Left lung (tissue), 10 donors: ENCODE data around the gene MREG. TPM values are rescaled to one million over a fixed set of nuclear protein-coding genes. Genes with fewer than 3 reads are reported as not detected.

ENCODE experiments used
- ATAC-seq: fragments of 200-7000 bp; cut with Tn5 transposase; one replicate; pipeline ENCODE4 v1.9.1; 2020; ENCODE audit warnings: moderate library complexity
- DNase-seq, 4 donors: peaks; one replicate each; pipeline ENCODE4 v3.0.0-alpha.2; 2013 to 2020
- H3K27ac ChIP-seq, 2 donors: fragments of 200-600 bp; sonication (generic) in 1 of 2; one replicate each; pipeline versions ENCODE4 v1.5.0 to v1.8.0; 2020 to 2021
- H3K27me3 ChIP-seq, 2 donors: fragments of 200-600 bp; sonication (generic) in 1 of 2; one replicate each; pipeline versions ENCODE4 v1.5.0 to v1.8.0; 2020 to 2021
- H3K36me3 ChIP-seq, 2 donors: fragments of 200-600 bp; sonication (generic) in 1 of 2; one replicate each; pipeline versions ENCODE4 v1.5.0 to v1.8.0; 2020 to 2021
- H3K4me1 ChIP-seq, 2 donors: fragments of 200-600 bp; one replicate each; pipeline ENCODE4 v1.8.0; 2021
- H3K4me3 ChIP-seq, 2 donors: fragments of 200-600 bp; sonication (generic) in 1 of 2; one replicate each; pipeline versions ENCODE4 v1.5.0 to v1.8.0; 2020 to 2021; ENCODE audit warnings: mild to moderate bottlenecking in 1 of 2
- H3K9me3 ChIP-seq, 2 donors: fragments of 200-600 bp; sonication (generic) in 1 of 2; one replicate each; pipeline versions ENCODE4 v1.5.0 to v1.8.0; 2020 to 2021
- intact Hi-C, 2 donors: fragments of 100-400 bp; cut with DNase I; formaldehyde crosslinking; loops; one replicate each; pipeline versions ENCODE4 v1.11.2 to v1.14.2; 2022
- polyA plus RNA-seq, 6 donors: library from polyadenylated mRNA; unstranded; fragments of 120-200 nt; gene quantifications; one replicate each; pipeline ENCODE4 v1.2.1, GENCODE V29; 2013; ENCODE audit not compliant: insufficient read length in 6 of 6
- total RNA-seq, 2 donors: library from RNA; stranded (reverse); fragmentation: NEBNext Ultra II Directional; extraction: Animal tissue kit (Norgen Biotek cat#: 25700); gene quantifications; one replicate each; pipeline ENCODE4 v1.2.1, GENCODE V29; 2021
- TF ChIP-seq, protein P1 (sequence below), 2 donors: fragments of 200-600 bp; sonication (generic) in 1 of 2; IDR thresholded peaks; one replicate each; pipeline versions ENCODE4 v1.5.0 to v1.8.0; 2021; ENCODE audit warnings: antibody characterized with exemption in 2 of 2
- donor health status: DM: no; HTN: yes; CAD: no.
- donor health status: DM: no; HTN: no; CAD: no.

MREG gene
- total and polyA plus RNA-seq, 8 donors = 12.0 to 17.1 (median 15.0) TPM

DNA sequence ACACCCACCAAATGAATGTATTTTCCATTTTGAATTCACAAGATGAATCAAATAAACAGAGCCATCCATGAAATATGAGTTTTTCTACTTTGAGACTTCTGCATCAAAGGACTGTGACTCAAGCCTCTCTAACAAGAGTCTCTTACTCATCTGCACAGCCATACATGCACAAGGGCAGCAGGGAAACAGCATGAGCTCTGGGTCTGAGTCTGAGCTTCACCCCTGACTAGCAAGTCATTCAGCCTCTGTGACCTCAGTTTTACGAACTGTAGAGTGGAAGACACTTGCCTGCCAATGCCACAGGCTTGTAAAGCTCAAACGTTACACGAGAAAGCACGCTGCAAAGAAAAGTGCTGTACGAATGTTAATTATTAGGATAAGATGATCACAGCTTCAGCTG is 42.9 kb downstream of the MREG start:
- Histone ChIP-seq H3K36me3 (no peaks in the 10 kb centered on the region), H3K9me3 (no peaks in the 10 kb centered on the region), H3K27ac (no peak overlapping the region), H3K4me3 (no peak overlapping the region), H3K27me3 (no peaks in the 10 kb centered on the region), H3K4me1 (peaks cover 4 to 7% of the 10 kb centered on the region in 2 donors)
- ATAC-seq (no peak), DNase-seq (no peak)
- intact Hi-C loops = no loop called here
- TF ChIP-seq, protein P1, sequence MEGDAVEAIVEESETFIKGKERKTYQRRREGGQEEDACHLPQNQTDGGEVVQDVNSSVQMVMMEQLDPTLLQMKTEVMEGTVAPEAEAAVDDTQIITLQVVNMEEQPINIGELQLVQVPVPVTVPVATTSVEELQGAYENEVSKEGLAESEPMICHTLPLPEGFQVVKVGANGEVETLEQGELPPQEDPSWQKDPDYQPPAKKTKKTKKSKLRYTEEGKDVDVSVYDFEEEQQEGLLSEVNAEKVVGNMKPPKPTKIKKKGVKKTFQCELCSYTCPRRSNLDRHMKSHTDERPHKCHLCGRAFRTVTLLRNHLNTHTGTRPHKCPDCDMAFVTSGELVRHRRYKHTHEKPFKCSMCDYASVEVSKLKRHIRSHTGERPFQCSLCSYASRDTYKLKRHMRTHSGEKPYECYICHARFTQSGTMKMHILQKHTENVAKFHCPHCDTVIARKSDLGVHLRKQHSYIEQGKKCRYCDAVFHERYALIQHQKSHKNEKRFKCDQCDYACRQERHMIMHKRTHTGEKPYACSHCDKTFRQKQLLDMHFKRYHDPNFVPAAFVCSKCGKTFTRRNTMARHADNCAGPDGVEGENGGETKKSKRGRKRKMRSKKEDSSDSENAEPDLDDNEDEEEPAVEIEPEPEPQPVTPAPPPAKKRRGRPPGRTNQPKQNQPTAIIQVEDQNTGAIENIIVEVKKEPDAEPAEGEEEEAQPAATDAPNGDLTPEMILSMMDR (IDR thresholded peaks at IDR 0.05) = no peak

DNA sequence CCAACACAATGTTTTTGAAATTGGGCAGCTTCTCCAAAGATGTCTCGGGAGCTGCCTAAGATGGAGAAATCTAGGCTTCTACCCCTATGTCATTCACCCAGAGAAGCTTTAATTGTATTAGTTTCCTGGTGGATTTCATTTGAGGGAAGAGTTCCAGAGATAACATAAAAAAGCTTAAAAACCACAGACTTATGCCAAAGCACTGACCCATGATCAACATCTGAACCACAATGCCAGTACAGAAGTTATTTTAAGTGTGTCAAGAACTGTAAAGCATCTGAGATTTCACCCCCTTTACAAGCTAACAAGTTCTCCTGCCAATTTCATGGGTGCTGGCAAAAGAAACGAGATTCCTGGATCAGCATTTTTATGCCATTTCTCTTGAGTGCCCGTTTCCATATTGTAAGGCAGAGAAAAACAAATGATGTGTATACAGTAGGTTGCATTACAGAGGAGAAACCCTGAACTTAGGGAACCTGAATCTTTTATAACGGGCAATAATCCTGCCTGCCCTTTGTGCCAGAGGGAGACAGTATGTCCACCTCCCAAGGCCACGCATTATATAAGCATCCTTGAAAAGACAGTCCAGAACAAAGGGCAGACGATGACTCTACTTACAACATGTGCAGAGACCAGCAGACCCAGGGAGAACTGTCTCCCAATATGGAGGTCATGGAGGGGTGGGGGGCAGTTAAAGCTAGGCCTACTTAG is 44.1 kb downstream of the MREG start:
- Histone ChIP-seq H3K27me3 (no peaks in the 10 kb centered on the region), H3K36me3 (no peaks in the 10 kb centered on the region), H3K9me3 (no peaks in the 10 kb centered on the region), H3K27ac (no peak overlapping the region), H3K4me3 (no peak overlapping the region), H3K4me1 (peaks cover 2 to 4% of the 10 kb centered on the region in 2 donors)
- intact Hi-C loops = no loop called here
- TF ChIP-seq, protein P1 (IDR thresholded peaks at IDR 0.05) = no peak
- DNase-seq = no peak
- ATAC-seq = no peak

- DNase-seq (no peak), ATAC-seq (no peak)
- H3K36me3 ChIP-seq = no peaks in the 10 kb centered on the region
- no peak overlapping the region for H3K27ac ChIP-seq
- no peak overlapping the region for H3K4me3 ChIP-seq
- H3K9me3 ChIP-seq = no peaks in the 10 kb centered on the region
- TF ChIP-seq, protein P1 (IDR thresholded peaks at IDR 0.05) = no peak
- no peaks in the 10 kb centered on the region for H3K27me3 ChIP-seq
- H3K4me1 ChIP-seq = no peaks in the 10 kb centered on the region
- intact Hi-C loops = no loop called here
Observed at GRCh38 chr2:215968499-215968898, 44.9 kb downstream of the MREG start.

- Histone ChIP-seq H3K4me1 (no peaks in the 10 kb centered on the region), H3K9me3 (no peaks in the 10 kb centered on the region), H3K27ac (no peak overlapping the region), H3K4me3 (no peak overlapping the region), H3K36me3 (no peaks in the 10 kb centered on the region), H3K27me3 (no peaks in the 10 kb centered on the region)
- ATAC-seq = no peak
- no peak for DNase-seq
- TF ChIP-seq, protein P1 (IDR thresholded peaks at IDR 0.05) = no peak
- intact Hi-C loops = no loop called here
Observed at GRCh38 chr2:215967590-215968378, 45.6 kb downstream of the MREG start.

DNA sequence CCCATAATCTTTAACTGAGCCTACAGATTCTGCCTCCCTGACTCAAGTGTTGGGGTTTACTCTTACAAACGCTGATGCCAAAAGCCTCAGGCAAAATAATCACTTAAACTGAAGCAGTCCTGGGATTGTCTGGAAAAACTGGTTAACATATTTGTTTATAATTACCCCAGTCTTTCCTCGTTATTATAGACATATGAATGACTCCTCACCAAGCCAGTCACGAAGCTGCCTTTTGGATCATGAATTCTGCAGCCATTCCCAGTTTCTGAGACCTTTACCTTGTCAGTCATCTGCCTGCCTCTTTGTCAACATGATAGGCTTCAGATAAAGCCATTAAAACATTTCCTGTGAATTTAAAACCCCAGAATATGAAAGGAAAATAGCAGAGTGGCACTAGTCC is 46.4 kb downstream of the MREG start:
- TF ChIP-seq, protein P1 (IDR thresholded peaks at IDR 0.05) = no peak
- DNase-seq = no peak
- intact Hi-C loops = no loop called here
- Histone ChIP-seq H3K4me1 (no peaks in the 10 kb centered on the region), H3K27ac (no peak overlapping the region), H3K27me3 (no peaks in the 10 kb centered on the region), H3K4me3 (no peak overlapping the region), H3K9me3 (no peaks in the 10 kb centered on the region), H3K36me3 (no peaks in the 10 kb centered on the region)
- no peak for ATAC-seq
